NCI-H774 (cell line): ENCODE data around the gene SH3D19.
"Not testable (repeated sequence)": the region's sequence is repeated elsewhere in the genome, so short reads cannot be mapped to it uniquely, and the experiment has no call there.

Experiments
- DNase-seq: peaks from one replicate; lab custom pipeline; 2025; lab: John Stamatoyannopoulos, UW

SH3D19 gene

GRCh38 chr4:151095142-151095541, 230.3 kb downstream of the SH3D19 start:
- no peak for DNase-seq

- no peak for DNase-seq
Observed at GRCh38 chr4:151094290-151094751, 231.1 kb downstream of the SH3D19 start.

- no peak for DNase-seq
Observed at GRCh38 chr4:151093203-151093602, 232.2 kb downstream of the SH3D19 start.

- DNase-seq, result no peak
Observed at GRCh38 chr4:151092488-151092887, 232.9 kb downstream of the SH3D19 start.

GRCh38 chr4:151091047-151091446, 234.4 kb downstream of the SH3D19 start:
- no peak for DNase-seq

- DNase-seq, result no peak
Observed at GRCh38 chr4:151087467-151087866, 237.9 kb downstream of the SH3D19 start.

GRCh38 chr4:151077978-151078377, 247.4 kb downstream of the SH3D19 start:
- not testable (repeated sequence) for DNase-seq

- DNase-seq, result no peak
Observed at GRCh38 chr4:151074416-151074916, 250.9 kb downstream of the SH3D19 start.
